22Rv1 (cell line): ENCODE results near the gene AIFM2.

Source experiments
- H3K27ac ChIP-seq: fragments of 450-650 bp; 2 replicates; pipeline ENCODE4 v1.5.1; 2017
- CTCF ChIP-seq: fragments of 450-650 bp; IDR thresholded peaks from 2 replicates; pipeline ENCODE4 v1.5.1; 2017; ENCODE audit warnings: mild to moderate bottlenecking
- ZFX ChIP-seq: fragments of 450-650 bp; IDR thresholded peaks from 2 replicates; pipeline ENCODE4 v1.6.1; 2017; ENCODE audit warnings: antibody characterized with exemption, borderline replicate concordance

The AIFM2 gene

DNA sequence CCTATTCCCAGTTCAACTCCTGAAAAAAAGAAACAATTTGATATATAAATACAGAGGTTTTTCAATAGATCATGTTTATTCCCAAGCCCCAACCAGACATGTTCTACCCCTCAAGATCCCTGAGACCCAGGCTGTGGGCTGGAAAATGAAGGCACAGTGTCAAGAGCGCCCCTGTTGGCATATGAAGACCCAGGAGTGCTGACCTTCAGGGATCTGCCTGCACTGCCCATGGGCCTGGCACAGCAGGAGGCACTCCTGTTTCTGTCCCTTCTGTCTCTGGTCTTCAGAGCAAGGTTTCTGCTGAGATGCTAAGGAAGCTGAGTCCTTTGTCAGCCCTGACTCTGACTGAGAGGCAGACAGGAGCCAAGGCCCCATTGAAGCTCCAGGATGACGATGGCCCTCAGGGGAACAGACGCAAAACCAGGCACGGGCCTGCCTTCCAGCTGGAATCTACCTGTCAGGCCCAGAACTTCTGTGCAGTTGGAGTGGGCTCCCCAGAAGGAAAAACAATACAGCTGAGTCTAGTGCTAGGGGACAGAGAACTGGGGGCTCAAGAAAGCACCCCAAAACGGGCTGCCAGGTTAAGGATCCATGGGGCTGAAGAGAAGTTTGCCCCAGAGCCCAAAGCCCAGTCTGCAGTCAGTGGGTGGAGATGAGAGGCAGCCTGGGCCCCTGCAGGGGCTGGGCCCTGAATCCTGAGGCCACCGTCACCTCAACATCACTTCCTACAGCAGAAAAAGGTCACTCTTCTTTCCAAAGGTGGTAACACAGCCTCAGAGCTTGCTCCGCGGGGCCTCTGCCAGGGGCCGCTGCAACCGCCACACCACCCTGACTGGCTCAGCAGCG lies 6.7 kb upstream of the AIFM2 start:
- H3K27ac ChIP-seq = no peak overlapping the region
- no peak for TF ChIP-seq CTCF
- no peak for TF ChIP-seq ZFX

- H3K27ac ChIP-seq = no peak overlapping the region
- TF ChIP-seq CTCF (no peak), ZFX (no peak)
These were observed 5.6 kb upstream of the AIFM2 start for GRCh38 chr10:70137927-70138883.

- no peak overlapping the region for H3K27ac ChIP-seq
- TF ChIP-seq CTCF (no peak), ZFX (no peak)
These were observed 4.5 kb upstream of the AIFM2 start for GRCh38 chr10:70137135-70137534.

DNA sequence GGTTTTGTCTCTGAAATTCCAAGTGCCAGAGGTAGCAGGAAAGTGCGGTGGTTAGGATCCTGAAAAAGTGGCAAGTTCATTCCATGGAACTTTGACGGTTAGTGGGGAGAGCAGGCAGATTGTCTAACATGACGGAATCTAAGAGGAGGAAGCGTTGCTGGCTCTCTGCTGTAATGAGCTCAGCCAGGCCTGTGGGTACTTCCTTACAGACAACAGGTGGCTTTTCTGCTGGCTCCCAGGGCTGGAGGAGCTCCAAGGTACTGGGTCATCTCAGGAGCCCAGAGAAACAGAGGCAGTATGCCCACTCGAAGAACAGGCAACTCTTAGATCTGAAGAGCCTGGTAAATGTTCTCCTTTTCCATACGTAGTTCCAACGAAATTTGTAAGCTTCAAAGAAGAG lies 3.1 kb upstream of the AIFM2 start:
- H3K27ac ChIP-seq = no peak overlapping the region
- TF ChIP-seq ZFX = no peak
- no peak for TF ChIP-seq CTCF

DNA sequence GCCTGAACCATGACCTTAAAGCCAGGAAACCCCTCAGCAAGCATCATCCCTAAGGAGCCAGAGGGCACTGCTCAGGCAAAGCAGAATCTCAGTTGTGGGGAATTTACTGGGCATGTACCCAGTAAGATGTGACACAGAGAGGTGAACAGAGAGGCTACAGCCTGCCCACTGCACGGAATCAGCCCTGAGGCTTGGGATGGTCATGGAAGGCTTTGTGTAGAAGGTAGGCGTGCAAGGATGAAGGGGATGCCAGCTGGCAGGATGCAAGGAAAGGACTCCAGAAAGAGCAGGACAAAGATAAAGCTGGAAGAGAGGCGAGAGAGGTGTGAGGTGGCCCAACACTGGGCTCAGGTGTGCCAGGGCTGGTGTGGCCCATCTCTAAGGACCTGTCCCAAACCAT lies 2.4 kb upstream of the AIFM2 start:
- no peak for TF ChIP-seq ZFX
- TF ChIP-seq CTCF = no peak
- H3K27ac ChIP-seq = no peak overlapping the region

DNA sequence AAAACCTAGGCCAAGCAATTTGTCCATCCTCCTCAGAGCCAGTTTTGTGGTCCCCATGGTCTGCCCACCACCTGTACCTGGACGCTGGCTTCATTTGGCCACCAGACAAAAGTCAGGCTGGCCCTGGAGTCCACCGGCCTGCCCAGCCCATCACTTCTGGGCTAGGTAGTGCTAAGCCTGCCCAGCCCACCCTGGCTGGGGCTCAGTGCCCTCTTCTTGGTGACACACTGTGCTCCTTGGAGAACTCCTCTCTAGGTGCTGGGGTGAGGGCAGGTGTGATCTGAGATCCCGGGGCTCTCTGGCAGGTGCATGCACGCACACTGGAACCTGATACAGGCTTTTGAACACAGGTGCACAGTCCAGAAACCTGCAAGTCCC lies 1.1 kb downstream of the AIFM2 start:
- no peak overlapping the region for H3K27ac ChIP-seq
- no peak for TF ChIP-seq CTCF
- no peak for TF ChIP-seq ZFX
